ENCODE results near the gene GGT6.

Gene GGT6

GRCh38 chr17:4569591-4569990 lies 9.2 kb upstream of the GGT6 start:
- TF ChIP-seq ZNF138 (tag by site-specific recombination; IDR thresholded peaks at IDR 0.05; ENCODE audit: borderline replicate concordance) (no peak), SCRT2 (tag by site-specific recombination; IDR thresholded peaks at IDR 0.05) (0 out of 2 replicates have a peak, but pooled peaks have one; percentile 16), ZSCAN4 (tag by site-specific recombination; IDR thresholded peaks at IDR 0.05) (0 out of 2 replicates have a peak, but pooled peaks have one; percentile 29)
- H3K36me3 ChIP-seq (ENCODE audit: control insufficient read depth in 2 of 2, insufficient read depth in 1 of 2, low read length in 2 of 2) = no peaks in the 10 kb centered on the region
- no peaks in the 10 kb centered on the region for H3K4me1 ChIP-seq (ENCODE audit: control insufficient read depth, insufficient read depth, low read length)
- no peak overlapping the region for H3K4me3 ChIP-seq (ENCODE audit: low read depth, low read length)
- ChIA-PET POLR2A (interaction anchor here (0.6 to 1.2 kb wide), 2 partner anchors 14 to 114 kb away, joined by 3 to 5 read pairs; partner anchors contain the start of gene MYBBP1A), CTCF (interaction anchor here (0.6 to 8.7 kb wide), 7 partner anchors 9 to 319 kb away, joined by 3 to 289 read pairs (median 20); partner anchors contain the start of genes GGT6 and SMTNL2)
- H3K27ac ChIP-seq (ENCODE audit: extremely low read depth, low read depth, low read length) = no peak overlapping the region
- H3K9me3 ChIP-seq (ENCODE audit: control insufficient read depth, insufficient read depth, low read depth, low read length) = no peaks in the 10 kb centered on the region

GRCh38 chr17:4566785-4567184 lies 6.4 kb upstream of the GGT6 start:
- ChIA-PET POLR2A (interaction anchor here (1.1 to 1.9 kb wide), 3 partner anchors 11 to 137 kb away, joined by 5 to 12 read pairs (median 9); partner anchors contain the start of genes MYBBP1A and PELP1), CTCF (interaction anchor here (0.5 to 8.7 kb wide), 66 partner anchors 10 to 502 kb away, joined by 3 to 289 read pairs (median 4); partner anchors contain the start of genes CHRNE, GLTPD2, MED11 and MYBBP1A)
- Histone ChIP-seq H3K36me3 (ENCODE audit: control insufficient read depth in 2 of 2, insufficient read depth in 1 of 2, low read length in 2 of 2) (no peaks in the 10 kb centered on the region), H3K9me3 (ENCODE audit: control insufficient read depth, insufficient read depth, low read depth, low read length) (no peaks in the 10 kb centered on the region), H3K27ac (ENCODE audit: extremely low read depth, low read depth, low read length) (no peak overlapping the region), H3K4me1 (ENCODE audit: control insufficient read depth, insufficient read depth, low read length) (no peaks in the 10 kb centered on the region), H3K4me3 (ENCODE audit: low read depth, low read length) (no peak overlapping the region)
- 0 out of 2 replicates have a peak, but pooled peaks have one; percentile 20 for TF ChIP-seq ZNF394 (tag by site-specific recombination; IDR thresholded peaks at IDR 0.05; ENCODE audit: borderline replicate concordance)
- peak; percentile 61 for TF ChIP-seq CTCF (tag by site-specific recombination; IDR thresholded peaks at IDR 0.05)
- no peak for TF ChIP-seq ZNF658 (tag by site-specific recombination; IDR thresholded peaks at IDR 0.05)
- 0 out of 2 replicates have a peak, but pooled peaks have one; percentile 39 for TF ChIP-seq SP7 (tag by site-specific recombination; IDR thresholded peaks at IDR 0.05)
- peak; percentile 94 for TF ChIP-seq ZNF654 (tag by site-specific recombination; IDR thresholded peaks at IDR 0.05; ENCODE audit: low read depth)
- TF ChIP-seq PRDM4 (tag by site-specific recombination; IDR thresholded peaks at IDR 0.05) = no peak
- no peak for TF ChIP-seq ZNF777 (tag by site-specific recombination; IDR thresholded peaks at IDR 0.05; ENCODE audit: borderline replicate concordance)
- TF ChIP-seq ZNF580 (tag by site-specific recombination; IDR thresholded peaks at IDR 0.05) = no peak
- TF ChIP-seq ZNF280C (tag by site-specific recombination; IDR thresholded peaks at IDR 0.05) = no peak
- peak; percentile 48; the same call in 1 of the 2 replicates for TF ChIP-seq ZNF561 (tag by site-specific recombination; IDR thresholded peaks at IDR 0.05; ENCODE audit: borderline replicate concordance)
- no peak for TF ChIP-seq ZBTB26 (tag by site-specific recombination; optimal IDR thresholded peaks at IDR 0.05)
- TF ChIP-seq ZEB2 (tag by site-specific recombination; IDR thresholded peaks at IDR 0.05) = peak; percentile 64
- no peak for TF ChIP-seq ZNF664 (tag by site-specific recombination; IDR thresholded peaks at IDR 0.05)
- no peak for TF ChIP-seq ZBTB44 (tag by site-specific recombination; IDR thresholded peaks at IDR 0.05)
- peak; percentile 70 for TF ChIP-seq ZNF335 (tag by site-specific recombination; conservative IDR thresholded peaks at IDR 0.05)
- TF ChIP-seq ZNF148 (tag by site-specific recombination; IDR thresholded peaks at IDR 0.05; ENCODE audit: borderline replicate concordance) = no peak

All from HEK293 (cell line).